ENCODE results near the gene ENPEP. TPM values are rescaled to one million over a fixed set of nuclear protein-coding genes. Genes with fewer than 3 reads are reported as not detected.
"Not testable (repeated sequence)": the region's sequence is repeated elsewhere in the genome, so short reads cannot be mapped to it uniquely, and the experiment has no call there.

Gene ENPEP
- total RNA-seq, 2 experiments from 2014 or later = not detected

GRCh38 chr4:110467400-110467799 lies 8.6 kb upstream of the ENPEP start:
- Mint-ChIP-seq H3K27ac (no peak overlapping the region), H3K4me1 (ENCODE audit: low read depth) (peaks cover 4% of the 10 kb centered on the region), H3K36me3 (no peaks in the 10 kb centered on the region), H3K9me3 (peaks cover 5% of the 10 kb centered on the region), H3K27me3 (peaks cover under 1% of the 10 kb centered on the region), H3K4me3 (no peak overlapping the region)
- intact Hi-C loops (cut with micrococcal nuclease) = no loop called here
- DNase-seq = no peak
- ChIA-PET CTCF (no interaction called here), POLR2A (no interaction called here)

- H3K9me3 Mint-ChIP-seq = peaks cover 5% of the 10 kb centered on the region
- DNase-seq = no peak
- no peaks in the 10 kb centered on the region for H3K36me3 Mint-ChIP-seq
- H3K4me1 Mint-ChIP-seq (ENCODE audit: low read depth) = no peaks in the 10 kb centered on the region
- ChIA-PET CTCF (no interaction called here), POLR2A (no interaction called here)
- intact Hi-C loops (cut with micrococcal nuclease) = no loop called here
- H3K27me3 Mint-ChIP-seq = peaks cover 8% of the 10 kb centered on the region
- H3K27ac Mint-ChIP-seq = no peak overlapping the region
- H3K4me3 Mint-ChIP-seq = no peak overlapping the region
Observed at GRCh38 chr4:110472583-110473329, 3.2 kb upstream of the ENPEP start.

GRCh38 chr4:110474481-110474880 lies 1.5 kb upstream of the ENPEP start:
- ChIA-PET POLR2A (no interaction called here), CTCF (no interaction called here)
- Mint-ChIP-seq H3K4me1 (ENCODE audit: low read depth) (no peaks in the 10 kb centered on the region), H3K9me3 (peaks cover 2% of the 10 kb centered on the region), H3K27ac (no peak overlapping the region), H3K4me3 (no peak overlapping the region), H3K27me3 (peaks cover 11% of the 10 kb centered on the region), H3K36me3 (no peaks in the 10 kb centered on the region)
- intact Hi-C loops (cut with micrococcal nuclease) = no loop called here
- DNase-seq = no peak

GRCh38 chr4:110475080-110475479 lies 875 bp upstream of the ENPEP start:
- H3K4me3 Mint-ChIP-seq; CTCF ChIA-PET; intact Hi-C loops (cut with micrococcal nuclease); POLR2A ChIA-PET; H3K4me1 Mint-ChIP-seq (ENCODE audit: low read depth); H3K9me3 Mint-ChIP-seq; H3K27ac Mint-ChIP-seq; H3K36me3 Mint-ChIP-seq; DNase-seq: not testable (repeated sequence)
- peaks cover 11% of the 10 kb centered on the region for H3K27me3 Mint-ChIP-seq

- Mint-ChIP-seq H3K27me3 (peaks cover 26% of the 10 kb centered on the region), H3K27ac (no peak overlapping the region), H3K4me1 (ENCODE audit: low read depth) (no peaks in the 10 kb centered on the region), H3K36me3 (no peaks in the 10 kb centered on the region), H3K4me3 (no peak overlapping the region), H3K9me3 (no peaks in the 10 kb centered on the region)
- ChIA-PET CTCF (no interaction called here), POLR2A (no interaction called here)
- no peak for DNase-seq
- intact Hi-C loops (cut with micrococcal nuclease) = no loop called here
Observed at GRCh38 chr4:110477836-110478235, 1.9 kb downstream of the ENPEP start.

- intact Hi-C loops (cut with micrococcal nuclease) = no loop called here
- CTCF ChIA-PET = no interaction called here
Observed at GRCh38 chr4:110480031-110480549, 4.1 kb downstream of the ENPEP start.

GRCh38 chr4:110480746-110481271 lies 4.9 kb downstream of the ENPEP start:
- ChIA-PET POLR2A (no interaction called here), CTCF (interaction anchor here (0.6 kb wide), 1 partner anchor 437 kb away, joined by 3 read pairs; no protein-coding TSS in a partner anchor)
- Mint-ChIP-seq H3K4me1 (ENCODE audit: low read depth) (peaks cover 5% of the 10 kb centered on the region), H3K27me3 (peaks cover 34% of the 10 kb centered on the region), H3K4me3 (no peak overlapping the region), H3K27ac (no peak overlapping the region), H3K9me3 (no peaks in the 10 kb centered on the region), H3K36me3 (no peaks in the 10 kb centered on the region)
- no peak for DNase-seq
- intact Hi-C loops (cut with micrococcal nuclease) = no loop called here

More at GRCh38 chr4:110480031-110480549, 4.1 kb downstream of the ENPEP start:
- Mint-ChIP-seq H3K9me3 (no peaks in the 10 kb centered on the region), H3K36me3 (no peaks in the 10 kb centered on the region), H3K4me1 (ENCODE audit: low read depth) (peaks cover 5% of the 10 kb centered on the region), H3K27me3 (peaks cover 31% of the 10 kb centered on the region), H3K4me3 (no peak overlapping the region), H3K27ac (no peak overlapping the region)
- no peak for DNase-seq
- POLR2A ChIA-PET = interaction anchor here (0.6 kb wide), 1 partner anchor 919 kb away, joined by 3 read pairs; no protein-coding TSS in a partner anchor

GRCh38 chr4:110483516-110483915 lies 7.6 kb downstream of the ENPEP start:
- no peak overlapping the region for H3K4me3 Mint-ChIP-seq
- CTCF ChIA-PET = interaction anchor here (1.2 kb wide), 1 partner anchor 32 kb away, joined by 4 read pairs; no protein-coding TSS in a partner anchor
- no peaks in the 10 kb centered on the region for H3K36me3 Mint-ChIP-seq
- H3K9me3 Mint-ChIP-seq = no peaks in the 10 kb centered on the region
- POLR2A ChIA-PET = no interaction called here
- no peak overlapping the region for H3K27ac Mint-ChIP-seq
- intact Hi-C loops (cut with micrococcal nuclease) = no loop called here
- peaks cover 35% of the 10 kb centered on the region for H3K27me3 Mint-ChIP-seq
- H3K4me1 Mint-ChIP-seq (ENCODE audit: low read depth) = peaks cover 5% of the 10 kb centered on the region
- no peak for DNase-seq

- ChIA-PET CTCF (interaction anchor here (1.2 kb wide), 1 partner anchor 32 kb away, joined by 4 read pairs; no protein-coding TSS in a partner anchor), POLR2A (no interaction called here)
- intact Hi-C loops (cut with micrococcal nuclease) = no loop called here
- DNase-seq = no peak
- Mint-ChIP-seq H3K9me3 (no peaks in the 10 kb centered on the region), H3K4me3 (no peak overlapping the region), H3K27me3 (peaks cover 35% of the 10 kb centered on the region), H3K4me1 (ENCODE audit: low read depth) (peaks cover 5% of the 10 kb centered on the region), H3K27ac (no peak overlapping the region), H3K36me3 (no peaks in the 10 kb centered on the region)
Observed at GRCh38 chr4:110484029-110484428, 8.1 kb downstream of the ENPEP start.

GRCh38 chr4:110484767-110485166 lies 8.8 kb downstream of the ENPEP start:
- Mint-ChIP-seq H3K27ac (no peak overlapping the region), H3K27me3 (peaks cover 34% of the 10 kb centered on the region), H3K4me1 (ENCODE audit: low read depth) (peaks cover 5% of the 10 kb centered on the region), H3K4me3 (no peak overlapping the region), H3K36me3 (no peaks in the 10 kb centered on the region), H3K9me3 (no peaks in the 10 kb centered on the region)
- ChIA-PET CTCF (interaction anchor here (1.2 kb wide), 1 partner anchor 31 kb away, joined by 4 read pairs; no protein-coding TSS in a partner anchor), POLR2A (no interaction called here)
- intact Hi-C loops (cut with micrococcal nuclease) = no loop called here
- no peak for DNase-seq

GRCh38 chr4:110485452-110485851 lies 9.5 kb downstream of the ENPEP start:
- H3K27ac Mint-ChIP-seq = no peak overlapping the region
- H3K4me1 Mint-ChIP-seq (ENCODE audit: low read depth) = peaks cover 5% of the 10 kb centered on the region
- H3K4me3 Mint-ChIP-seq = no peak overlapping the region
- no peaks in the 10 kb centered on the region for H3K36me3 Mint-ChIP-seq
- intact Hi-C loops (cut with micrococcal nuclease) = no loop called here
- H3K27me3 Mint-ChIP-seq = peaks cover 32% of the 10 kb centered on the region
- no peaks in the 10 kb centered on the region for H3K9me3 Mint-ChIP-seq
- CTCF ChIA-PET = no interaction called here
- POLR2A ChIA-PET = no interaction called here
- no peak for DNase-seq

- no peaks in the 10 kb centered on the region for H3K9me3 Mint-ChIP-seq
- H3K36me3 Mint-ChIP-seq = no peaks in the 10 kb centered on the region
- H3K4me3 Mint-ChIP-seq = no peak overlapping the region
- peaks cover 28% of the 10 kb centered on the region for H3K27me3 Mint-ChIP-seq
- ChIA-PET POLR2A (no interaction called here), CTCF (no interaction called here)
- no peak overlapping the region for H3K27ac Mint-ChIP-seq
- DNase-seq = no peak
- peaks cover 5% of the 10 kb centered on the region for H3K4me1 Mint-ChIP-seq (ENCODE audit: low read depth)
- intact Hi-C loops (cut with micrococcal nuclease) = no loop called here
Observed at GRCh38 chr4:110486256-110486655, 10.3 kb downstream of the ENPEP start.

GRCh38 chr4:110486850-110487249 lies 10.9 kb downstream of the ENPEP start:
- H3K36me3 Mint-ChIP-seq; intact Hi-C loops (cut with micrococcal nuclease); POLR2A ChIA-PET; H3K4me3 Mint-ChIP-seq; H3K9me3 Mint-ChIP-seq; CTCF ChIA-PET; H3K4me1 Mint-ChIP-seq (ENCODE audit: low read depth); H3K27ac Mint-ChIP-seq; DNase-seq: not testable (repeated sequence)
- peaks cover 24% of the 10 kb centered on the region for H3K27me3 Mint-ChIP-seq

Measured in activated CD4-positive, alpha-beta memory T cell treated with anti-CD3 and anti-CD28 coated beads for 36 hours (primary cell).